HepG2 (cell line): Measurements from ENCODE around the gene ORMDL3. TPM values are rescaled to one million over a fixed set of nuclear protein-coding genes. Genes with fewer than 3 reads are reported as not detected.

Experiments used
- ARID4A ChIP-seq: sonication (generic); formaldehyde crosslinking; IDR thresholded peaks from 2 replicates; pipeline ENCODE4 v1.5.0; 2020; ENCODE audit warnings: mild to moderate bottlenecking, missing genetic modification reagents, borderline replicate concordance
- ATAD3A ChIP-seq: sonication (generic); formaldehyde crosslinking; IDR thresholded peaks from 2 replicates; pipeline ENCODE4 v1.4.0; 2020; ENCODE audit warnings: missing genetic modification reagents
- BRF2 ChIP-seq: sonication (generic); formaldehyde crosslinking; IDR thresholded peaks from 2 replicates; pipeline ENCODE4 v1.8.1; 2022; ENCODE audit warnings: mild to moderate bottlenecking, missing genetic modification reagents
- ELF3 ChIP-seq: IDR thresholded peaks from 2 replicates; pipeline ENCODE4 v1.6.1; 2016; ENCODE audit warnings: missing genetic modification reagents, missing compliant biosample characterization
- HDAC6 ChIP-seq: fragments of 200-600 bp; sonication (generic); IDR thresholded peaks from 2 replicates; pipeline ENCODE4 v1.7.0; 2017; ENCODE audit warnings: mild to moderate bottlenecking, antibody characterized with exemption, low read length, low read depth
- HNRNPUL1 ChIP-seq: fragments of 200-400 bp; formaldehyde crosslinking; IDR thresholded peaks from 2 replicates; pipeline ENCODE4 v1.6.1; 2017; ENCODE audit warnings: low read depth, mild to moderate bottlenecking, low read length, moderate library complexity
- PHF20 ChIP-seq: sonication (generic); formaldehyde crosslinking; IDR thresholded peaks from 2 replicates; pipeline ENCODE4 v1.5.0; 2020; ENCODE audit warnings: mild to moderate bottlenecking, missing genetic modification reagents
- RARG ChIP-seq: sonication (generic); formaldehyde crosslinking; IDR thresholded peaks from 2 replicates; pipeline ENCODE4 v1.4.0; 2020; ENCODE audit warnings: low read depth, mild to moderate bottlenecking, missing genetic modification reagents
- SAP130 ChIP-seq: IDR thresholded peaks from 2 replicates; pipeline ENCODE4 v1.6.1; 2016; ENCODE audit warnings: low read depth
- TOPORS ChIP-seq: sonication (generic); formaldehyde crosslinking; IDR thresholded peaks from 2 replicates; pipeline ENCODE4 v1.8.0; 2023; ENCODE audit warnings: mild to moderate bottlenecking, missing genetic modification reagents
- ZIK1 ChIP-seq: sonication (generic); formaldehyde crosslinking; IDR thresholded peaks from 2 replicates; pipeline ENCODE4 v1.5.0; 2020; ENCODE audit warnings: mild to moderate bottlenecking, low read depth, missing genetic modification reagents, borderline replicate concordance
- ZNF263 ChIP-seq: sonication (generic); formaldehyde crosslinking; IDR thresholded peaks from 2 replicates; pipeline ENCODE4 v1.4.0; 2020; ENCODE audit warnings: missing genetic modification reagents
- ZNF430 ChIP-seq: sonication (generic); formaldehyde crosslinking; IDR thresholded peaks from 2 replicates; pipeline ENCODE4 v1.9.0; 2021; ENCODE audit warnings: mild to moderate bottlenecking, missing genetic modification reagents
- ZNF44 ChIP-seq: sonication (generic); formaldehyde crosslinking; IDR thresholded peaks from 2 replicates; pipeline ENCODE4 v1.5.1; 2020; ENCODE audit warnings: mild to moderate bottlenecking, missing genetic modification reagents
- ZNF468 ChIP-seq: sonication (generic); formaldehyde crosslinking; IDR thresholded peaks from 2 replicates; pipeline ENCODE4 v1.8.0; 2022; ENCODE audit warnings: mild to moderate bottlenecking, moderate library complexity, missing genetic modification reagents
- ZNF574 ChIP-seq: sonication (generic); formaldehyde crosslinking; IDR thresholded peaks from 2 replicates; pipeline ENCODE4 v1.4.0; 2020; ENCODE audit warnings: missing genetic modification reagents
- polyA plus RNA-seq, 8 experiments: library from polyadenylated mRNA; depleted of rRNA in 3 of 8; stranded (reverse) in 7 of 8; unstranded in 1 of 8; fragments of >200 nt; fragmentation: Illumina TruSeq in 4 of 8; extraction: Trizol in 4 of 8; gene quantifications; 2 replicates each; pipeline versions ENCODE4 v1.2.1 to v1.2.3, GENCODE V29; 2011 to 2016; ENCODE audit warnings: low read depth in 4 of 8, missing spikeins in 1 of 8, mixed read lengths in 1 of 8; ENCODE audit not compliant: insufficient read depth in 1 of 8
- total RNA-seq, 5 experiments: library from RNA; depleted of rRNA; stranded (reverse); fragments of >200 nt; fragmentation: Illumina TruSeq; extraction: Trizol; gene quantifications; 2 replicates each; pipeline ENCODE4 v1.2.3, GENCODE V29; 2016; ENCODE audit warnings: low read depth in 1 of 5
- TF ChIP-seq, protein P1 (sequence below): sonication (generic); formaldehyde crosslinking; IDR thresholded peaks from 2 replicates; pipeline ENCODE4 v1.5.0; 2020; ENCODE audit warnings: mild to moderate bottlenecking, missing genetic modification reagents
- TF ChIP-seq, protein P2 (sequence below): sonication (generic); formaldehyde crosslinking; IDR thresholded peaks from 2 replicates; pipeline ENCODE4 v1.4.0; 2020; ENCODE audit warnings: mild to moderate bottlenecking, missing genetic modification reagents
- TF ChIP-seq, protein P3 (sequence below): sonication (generic); formaldehyde crosslinking; IDR thresholded peaks from 2 replicates; pipeline ENCODE4 v1.4.0; 2020; ENCODE audit warnings: missing genetic modification reagents

The ORMDL3 gene
- total and polyA plus RNA-seq, 2 of the 13 experiments (the other 11 are each of a cell fraction or from before 2014, with no cell fraction given) = 181 to 384 TPM

GRCh38 chr17:39922006-39922405 lies 5.4 kb downstream of the ORMDL3 start (continued):
- TF ChIP-seq, protein P1, sequence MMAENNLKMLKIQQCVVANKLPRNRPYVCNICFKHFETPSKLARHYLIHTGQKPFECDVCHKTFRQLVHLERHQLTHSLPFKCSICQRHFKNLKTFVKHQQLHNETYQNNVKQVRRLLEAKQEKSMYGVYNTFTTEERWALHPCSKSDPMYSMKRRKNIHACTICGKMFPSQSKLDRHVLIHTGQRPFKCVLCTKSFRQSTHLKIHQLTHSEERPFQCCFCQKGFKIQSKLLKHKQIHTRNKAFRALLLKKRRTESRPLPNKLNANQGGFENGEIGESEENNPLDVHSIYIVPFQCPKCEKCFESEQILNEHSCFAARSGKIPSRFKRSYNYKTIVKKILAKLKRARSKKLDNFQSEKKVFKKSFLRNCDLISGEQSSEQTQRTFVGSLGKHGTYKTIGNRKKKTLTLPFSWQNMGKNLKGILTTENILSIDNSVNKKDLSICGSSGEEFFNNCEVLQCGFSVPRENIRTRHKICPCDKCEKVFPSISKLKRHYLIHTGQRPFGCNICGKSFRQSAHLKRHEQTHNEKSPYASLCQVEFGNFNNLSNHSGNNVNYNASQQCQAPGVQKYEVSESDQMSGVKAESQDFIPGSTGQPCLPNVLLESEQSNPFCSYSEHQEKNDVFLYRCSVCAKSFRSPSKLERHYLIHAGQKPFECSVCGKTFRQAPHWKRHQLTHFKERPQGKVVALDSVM (CRISPR knock-in tag) = no peak
- TF ChIP-seq TOPORS (CRISPR knock-in tag) (no peak), ZNF468 (CRISPR knock-in tag) (no peak), ELF3 (no peak), PHF20 (CRISPR knock-in tag) (no peak), BRF2 (CRISPR knock-in tag) (no peak), ATAD3A (CRISPR knock-in tag) (no peak), ZIK1 (no peak), ARID4A (CRISPR knock-in tag) (no peak), RARG (CRISPR knock-in tag) (no peak), SAP130 (CRISPR knock-in tag) (no peak), ZNF44 (CRISPR knock-in tag) (no peak), ZNF263 (no peak), HDAC6 (no peak), HNRNPUL1 (no peak), ZNF430 (CRISPR knock-in tag) (no peak), ZNF574 (CRISPR knock-in tag) (peak; percentile 32; the same call in 1 of the 2 replicates)
- TF ChIP-seq, protein P2, sequence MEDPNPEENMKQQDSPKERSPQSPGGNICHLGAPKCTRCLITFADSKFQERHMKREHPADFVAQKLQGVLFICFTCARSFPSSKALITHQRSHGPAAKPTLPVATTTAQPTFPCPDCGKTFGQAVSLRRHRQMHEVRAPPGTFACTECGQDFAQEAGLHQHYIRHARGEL (CRISPR knock-in tag) = no peak
- TF ChIP-seq, protein P3, sequence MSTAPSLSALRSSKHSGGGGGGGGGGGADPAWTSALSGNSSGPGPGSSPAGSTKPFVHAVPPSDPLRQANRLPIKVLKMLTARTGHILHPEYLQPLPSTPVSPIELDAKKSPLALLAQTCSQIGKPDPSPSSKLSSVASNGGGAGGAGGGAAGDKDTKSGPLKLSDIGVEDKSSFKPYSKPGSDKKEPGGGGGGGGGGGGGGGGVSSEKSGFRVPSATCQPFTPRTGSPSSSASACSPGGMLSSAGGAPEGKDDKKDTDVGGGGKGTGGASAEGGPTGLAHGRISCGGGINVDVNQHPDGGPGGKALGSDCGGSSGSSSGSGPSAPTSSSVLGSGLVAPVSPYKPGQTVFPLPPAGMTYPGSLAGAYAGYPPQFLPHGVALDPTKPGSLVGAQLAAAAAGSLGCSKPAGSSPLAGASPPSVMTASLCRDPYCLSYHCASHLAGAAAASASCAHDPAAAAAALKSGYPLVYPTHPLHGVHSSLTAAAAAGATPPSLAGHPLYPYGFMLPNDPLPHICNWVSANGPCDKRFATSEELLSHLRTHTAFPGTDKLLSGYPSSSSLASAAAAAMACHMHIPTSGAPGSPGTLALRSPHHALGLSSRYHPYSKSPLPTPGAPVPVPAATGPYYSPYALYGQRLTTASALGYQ (CRISPR knock-in tag) = no peak
